ENCODE results near the gene DHX35.

Gene DHX35

DNA sequence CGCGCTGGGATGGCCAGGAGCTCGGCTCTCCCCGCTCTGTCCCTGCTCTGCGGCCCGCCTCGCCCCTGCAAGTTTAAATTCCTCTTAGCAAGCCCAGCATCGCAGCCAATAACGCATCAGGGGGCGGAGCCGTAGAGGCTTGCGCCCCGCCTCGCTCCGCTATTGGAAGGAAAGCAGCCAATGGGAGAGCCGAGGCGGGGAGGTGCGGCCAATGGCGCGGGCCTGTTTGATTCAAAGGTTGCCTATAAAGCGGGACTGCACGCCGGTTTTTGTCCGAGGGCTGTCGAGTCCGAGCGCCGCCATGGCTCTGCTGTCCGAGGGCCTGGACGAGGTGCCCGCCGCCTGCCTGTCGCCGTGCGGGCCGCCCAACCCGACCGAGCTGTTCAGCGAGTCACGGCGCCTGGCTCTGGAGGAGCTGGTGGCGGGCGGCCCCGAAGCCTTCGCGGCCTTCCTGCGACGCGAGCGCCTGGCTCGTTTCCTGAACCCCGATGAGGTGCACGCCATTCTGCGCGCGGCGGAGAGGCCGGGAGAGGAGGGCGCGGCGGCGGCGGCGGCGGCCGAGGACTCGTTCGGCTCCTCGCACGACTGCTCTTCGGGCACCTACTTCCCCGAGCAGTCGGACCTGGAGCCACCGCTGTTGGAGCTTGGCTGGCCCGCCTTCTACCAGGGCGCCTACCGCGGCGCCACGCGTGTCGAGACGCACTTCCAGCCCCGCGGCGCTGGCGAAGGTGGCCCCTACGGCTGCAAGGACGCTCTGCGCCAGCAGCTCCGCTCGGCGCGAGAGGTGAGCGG, 35.8 kb upstream of the DHX35 start, which contains the start of gene FAM83D (continued):
- TF ChIP-seq ZNF658 (tag by site-specific recombination; IDR thresholded peaks at IDR 0.05) (no peak), ZNF596 (tag by site-specific recombination; IDR thresholded peaks at IDR 0.05) (no peak), ZNF624 (tag by site-specific recombination; IDR thresholded peaks at IDR 0.05) (no peak), ZNF140 (tag by site-specific recombination; IDR thresholded peaks at IDR 0.05) (no peak), ZNF37A (tag by site-specific recombination; IDR thresholded peaks at IDR 0.05) (no peak), MEIS1 (CRISPR knock-in tag; IDR thresholded peaks at IDR 0.05; ENCODE audit: borderline replicate concordance) (no peak), GLI2 (tag by site-specific recombination; IDR thresholded peaks at IDR 0.05; ENCODE audit: borderline replicate concordance, low read depth) (no peak), IKZF3 (tag by site-specific recombination; IDR thresholded peaks at IDR 0.05) (no peak), ZNF521 (tag by site-specific recombination; IDR thresholded peaks at IDR 0.05) (no peak), ZNF747 (tag by site-specific recombination; IDR thresholded peaks at IDR 0.05) (no peak), SP3 (tag by site-specific recombination; IDR thresholded peaks at IDR 0.05) (peak; percentile 83), ZNF792 (tag by site-specific recombination; IDR thresholded peaks at IDR 0.05) (no peak), ZNF2 (tag by site-specific recombination; IDR thresholded peaks at IDR 0.05) (peak; percentile 63; the same call in 1 of the 2 replicates), EGR2 (tag by site-specific recombination; IDR thresholded peaks at IDR 0.05; ENCODE audit: low read depth) (no peak), REPIN1 (tag by site-specific recombination; IDR thresholded peaks at IDR 0.05; ENCODE audit: low read depth) (no peak), ZNF175 (tag by site-specific recombination; IDR thresholded peaks at IDR 0.05) (no peak), ZNF211 (tag by site-specific recombination; IDR thresholded peaks at IDR 0.05; ENCODE audit: low read depth) (no peak), ZNF654 (tag by site-specific recombination; IDR thresholded peaks at IDR 0.05; ENCODE audit: low read depth) (peak; percentile 62), ZSCAN30 (tag by site-specific recombination; IDR thresholded peaks at IDR 0.05) (peak; percentile 29), ZNF354C (tag by site-specific recombination; IDR thresholded peaks at IDR 0.05; ENCODE audit: borderline replicate concordance, low read depth) (no peak), ZNF610 (tag by site-specific recombination; IDR thresholded peaks at IDR 0.05; ENCODE audit: borderline replicate concordance) (no peak), ZNF174 (tag by site-specific recombination; IDR thresholded peaks at IDR 0.05) (no peak), ZSCAN23 (tag by site-specific recombination; IDR thresholded peaks at IDR 0.05) (no peak), ZEB2 (tag by site-specific recombination; IDR thresholded peaks at IDR 0.05) (no peak; the same call in 1 of the 2 replicates), PRDM1 (tag by site-specific recombination; IDR thresholded peaks at IDR 0.05) (no peak), ZNF133 (tag by site-specific recombination; IDR thresholded peaks at IDR 0.05) (peak; percentile 10; the same call in 1 of the 2 replicates)
- TF ChIP-seq, protein P1, sequence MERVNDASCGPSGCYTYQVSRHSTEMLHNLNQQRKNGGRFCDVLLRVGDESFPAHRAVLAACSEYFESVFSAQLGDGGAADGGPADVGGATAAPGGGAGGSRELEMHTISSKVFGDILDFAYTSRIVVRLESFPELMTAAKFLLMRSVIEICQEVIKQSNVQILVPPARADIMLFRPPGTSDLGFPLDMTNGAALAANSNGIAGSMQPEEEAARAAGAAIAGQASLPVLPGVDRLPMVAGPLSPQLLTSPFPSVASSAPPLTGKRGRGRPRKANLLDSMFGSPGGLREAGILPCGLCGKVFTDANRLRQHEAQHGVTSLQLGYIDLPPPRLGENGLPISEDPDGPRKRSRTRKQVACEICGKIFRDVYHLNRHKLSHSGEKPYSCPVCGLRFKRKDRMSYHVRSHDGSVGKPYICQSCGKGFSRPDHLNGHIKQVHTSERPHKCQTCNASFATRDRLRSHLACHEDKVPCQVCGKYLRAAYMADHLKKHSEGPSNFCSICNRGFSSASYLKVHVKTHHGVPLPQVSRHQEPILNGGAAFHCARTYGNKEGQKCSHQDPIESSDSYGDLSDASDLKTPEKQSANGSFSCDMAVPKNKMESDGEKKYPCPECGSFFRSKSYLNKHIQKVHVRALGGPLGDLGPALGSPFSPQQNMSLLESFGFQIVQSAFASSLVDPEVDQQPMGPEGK (tag by site-specific recombination; IDR thresholded peaks at IDR 0.05), result no peak
- TF ChIP-seq, protein P2, sequence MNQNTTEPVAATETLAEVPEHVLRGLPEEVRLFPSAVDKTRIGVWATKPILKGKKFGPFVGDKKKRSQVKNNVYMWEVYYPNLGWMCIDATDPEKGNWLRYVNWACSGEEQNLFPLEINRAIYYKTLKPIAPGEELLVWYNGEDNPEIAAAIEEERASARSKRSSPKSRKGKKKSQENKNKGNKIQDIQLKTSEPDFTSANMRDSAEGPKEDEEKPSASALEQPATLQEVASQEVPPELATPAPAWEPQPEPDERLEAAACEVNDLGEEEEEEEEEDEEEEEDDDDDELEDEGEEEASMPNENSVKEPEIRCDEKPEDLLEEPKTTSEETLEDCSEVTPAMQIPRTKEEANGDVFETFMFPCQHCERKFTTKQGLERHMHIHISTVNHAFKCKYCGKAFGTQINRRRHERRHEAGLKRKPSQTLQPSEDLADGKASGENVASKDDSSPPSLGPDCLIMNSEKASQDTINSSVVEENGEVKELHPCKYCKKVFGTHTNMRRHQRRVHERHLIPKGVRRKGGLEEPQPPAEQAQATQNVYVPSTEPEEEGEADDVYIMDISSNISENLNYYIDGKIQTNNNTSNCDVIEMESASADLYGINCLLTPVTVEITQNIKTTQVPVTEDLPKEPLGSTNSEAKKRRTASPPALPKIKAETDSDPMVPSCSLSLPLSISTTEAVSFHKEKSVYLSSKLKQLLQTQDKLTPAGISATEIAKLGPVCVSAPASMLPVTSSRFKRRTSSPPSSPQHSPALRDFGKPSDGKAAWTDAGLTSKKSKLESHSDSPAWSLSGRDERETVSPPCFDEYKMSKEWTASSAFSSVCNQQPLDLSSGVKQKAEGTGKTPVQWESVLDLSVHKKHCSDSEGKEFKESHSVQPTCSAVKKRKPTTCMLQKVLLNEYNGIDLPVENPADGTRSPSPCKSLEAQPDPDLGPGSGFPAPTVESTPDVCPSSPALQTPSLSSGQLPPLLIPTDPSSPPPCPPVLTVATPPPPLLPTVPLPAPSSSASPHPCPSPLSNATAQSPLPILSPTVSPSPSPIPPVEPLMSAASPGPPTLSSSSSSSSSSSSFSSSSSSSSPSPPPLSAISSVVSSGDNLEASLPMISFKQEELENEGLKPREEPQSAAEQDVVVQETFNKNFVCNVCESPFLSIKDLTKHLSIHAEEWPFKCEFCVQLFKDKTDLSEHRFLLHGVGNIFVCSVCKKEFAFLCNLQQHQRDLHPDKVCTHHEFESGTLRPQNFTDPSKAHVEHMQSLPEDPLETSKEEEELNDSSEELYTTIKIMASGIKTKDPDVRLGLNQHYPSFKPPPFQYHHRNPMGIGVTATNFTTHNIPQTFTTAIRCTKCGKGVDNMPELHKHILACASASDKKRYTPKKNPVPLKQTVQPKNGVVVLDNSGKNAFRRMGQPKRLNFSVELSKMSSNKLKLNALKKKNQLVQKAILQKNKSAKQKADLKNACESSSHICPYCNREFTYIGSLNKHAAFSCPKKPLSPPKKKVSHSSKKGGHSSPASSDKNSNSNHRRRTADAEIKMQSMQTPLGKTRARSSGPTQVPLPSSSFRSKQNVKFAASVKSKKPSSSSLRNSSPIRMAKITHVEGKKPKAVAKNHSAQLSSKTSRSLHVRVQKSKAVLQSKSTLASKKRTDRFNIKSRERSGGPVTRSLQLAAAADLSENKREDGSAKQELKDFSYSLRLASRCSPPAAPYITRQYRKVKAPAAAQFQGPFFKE (tag by site-specific recombination; IDR thresholded peaks at IDR 0.05; ENCODE audit: borderline replicate concordance), result no peak
- TF ChIP-seq, protein P3, sequence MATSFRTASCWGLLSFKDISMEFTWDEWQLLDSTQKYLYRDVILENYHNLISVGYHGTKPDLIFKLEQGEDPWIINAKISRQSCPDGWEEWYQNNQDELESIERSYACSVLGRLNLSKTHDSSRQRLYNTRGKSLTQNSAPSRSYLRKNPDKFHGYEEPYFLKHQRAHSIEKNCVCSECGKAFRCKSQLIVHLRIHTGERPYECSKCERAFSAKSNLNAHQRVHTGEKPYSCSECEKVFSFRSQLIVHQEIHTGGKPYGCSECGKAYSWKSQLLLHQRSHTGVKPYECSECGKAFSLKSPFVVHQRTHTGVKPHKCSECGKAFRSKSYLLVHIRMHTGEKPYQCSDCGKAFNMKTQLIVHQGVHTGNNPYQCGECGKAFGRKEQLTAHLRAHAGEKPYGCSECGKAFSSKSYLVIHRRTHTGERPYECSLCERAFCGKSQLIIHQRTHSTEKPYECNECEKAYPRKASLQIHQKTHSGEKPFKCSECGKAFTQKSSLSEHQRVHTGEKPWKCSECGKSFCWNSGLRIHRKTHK (tag by site-specific recombination; IDR thresholded peaks at IDR 0.05), result no peak
- TF ChIP-seq, protein P4, sequence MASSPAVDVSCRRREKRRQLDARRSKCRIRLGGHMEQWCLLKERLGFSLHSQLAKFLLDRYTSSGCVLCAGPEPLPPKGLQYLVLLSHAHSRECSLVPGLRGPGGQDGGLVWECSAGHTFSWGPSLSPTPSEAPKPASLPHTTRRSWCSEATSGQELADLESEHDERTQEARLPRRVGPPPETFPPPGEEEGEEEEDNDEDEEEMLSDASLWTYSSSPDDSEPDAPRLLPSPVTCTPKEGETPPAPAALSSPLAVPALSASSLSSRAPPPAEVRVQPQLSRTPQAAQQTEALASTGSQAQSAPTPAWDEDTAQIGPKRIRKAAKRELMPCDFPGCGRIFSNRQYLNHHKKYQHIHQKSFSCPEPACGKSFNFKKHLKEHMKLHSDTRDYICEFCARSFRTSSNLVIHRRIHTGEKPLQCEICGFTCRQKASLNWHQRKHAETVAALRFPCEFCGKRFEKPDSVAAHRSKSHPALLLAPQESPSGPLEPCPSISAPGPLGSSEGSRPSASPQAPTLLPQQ (tag by site-specific recombination; IDR thresholded peaks at IDR 0.05), result 0 out of 2 replicates have a peak, but pooled peaks have one; percentile 14

Measured in HEK293 (cell line).